GM12864 (cell line): ENCODE results near the gene LRRC38.
"Not testable (repeated sequence)": the region's sequence is repeated elsewhere in the genome, so short reads cannot be mapped to it uniquely, and the experiment has no call there.

Source experiments
- DNase-seq: peaks from one replicate; pipeline ENCODE4 v3.0.0-alpha.2; 2011; ENCODE audit warnings: low read depth
- H3K4me3 ChIP-seq: 2 replicates; pipeline ENCODE4 v1.5.1; 2011; ENCODE audit warnings: mild to moderate bottlenecking, low read depth, low read length, control low read depth
- TF ChIP-seq, protein P1 (sequence below): IDR thresholded peaks from 2 replicates; pipeline ENCODE4 v1.5.1; 2011; ENCODE audit warnings: low read depth, mild to moderate bottlenecking, moderate library complexity, low read length, control low read depth, inconsistent platforms; ENCODE audit errors: missing control alignments

The LRRC38 gene, protein sequence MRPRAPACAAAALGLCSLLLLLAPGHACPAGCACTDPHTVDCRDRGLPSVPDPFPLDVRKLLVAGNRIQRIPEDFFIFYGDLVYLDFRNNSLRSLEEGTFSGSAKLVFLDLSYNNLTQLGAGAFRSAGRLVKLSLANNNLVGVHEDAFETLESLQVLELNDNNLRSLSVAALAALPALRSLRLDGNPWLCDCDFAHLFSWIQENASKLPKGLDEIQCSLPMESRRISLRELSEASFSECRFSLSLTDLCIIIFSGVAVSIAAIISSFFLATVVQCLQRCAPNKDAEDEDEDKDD

DNA sequence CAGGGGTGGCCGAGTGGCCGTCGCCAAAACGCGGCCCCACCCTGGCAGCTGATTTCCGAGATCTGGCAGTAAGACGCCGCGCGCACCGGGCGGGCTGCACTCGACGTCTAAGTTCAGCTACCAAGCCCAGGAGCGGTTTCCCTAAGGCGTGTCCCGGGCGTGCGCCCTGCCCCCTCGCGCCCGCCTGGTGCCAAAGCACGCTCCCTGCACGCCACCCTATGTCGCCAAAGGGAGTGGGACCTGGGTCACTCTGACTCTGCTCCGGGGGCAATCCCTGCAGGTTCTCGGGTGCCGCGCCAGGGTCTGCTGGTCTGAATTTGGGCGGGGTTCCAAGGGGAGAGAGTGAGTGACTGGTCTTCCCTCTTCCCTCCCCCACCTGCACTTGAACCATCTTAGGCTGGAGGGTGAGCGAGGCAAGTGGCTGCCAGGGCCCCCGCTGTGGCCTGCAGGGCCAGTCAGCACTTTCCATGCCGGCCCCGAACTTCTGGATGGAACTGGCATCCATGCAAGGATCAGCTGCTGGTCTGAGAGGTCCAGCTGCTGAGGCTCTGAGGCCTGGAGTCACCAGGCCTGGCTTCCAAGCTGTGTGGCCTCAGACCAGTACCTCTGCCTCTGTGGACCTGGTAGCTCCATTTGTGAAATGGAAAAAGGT lies at the start of gene LRRC38:
LRRC38 (minus strand) TSS at position 109 of the 652 bp plus-strand sequence. CDS start 410 bp downstream, outside the sequence.
- H3K4me3 ChIP-seq: no peak within 1 kb of the TSS
- TF ChIP-seq, protein P1, sequence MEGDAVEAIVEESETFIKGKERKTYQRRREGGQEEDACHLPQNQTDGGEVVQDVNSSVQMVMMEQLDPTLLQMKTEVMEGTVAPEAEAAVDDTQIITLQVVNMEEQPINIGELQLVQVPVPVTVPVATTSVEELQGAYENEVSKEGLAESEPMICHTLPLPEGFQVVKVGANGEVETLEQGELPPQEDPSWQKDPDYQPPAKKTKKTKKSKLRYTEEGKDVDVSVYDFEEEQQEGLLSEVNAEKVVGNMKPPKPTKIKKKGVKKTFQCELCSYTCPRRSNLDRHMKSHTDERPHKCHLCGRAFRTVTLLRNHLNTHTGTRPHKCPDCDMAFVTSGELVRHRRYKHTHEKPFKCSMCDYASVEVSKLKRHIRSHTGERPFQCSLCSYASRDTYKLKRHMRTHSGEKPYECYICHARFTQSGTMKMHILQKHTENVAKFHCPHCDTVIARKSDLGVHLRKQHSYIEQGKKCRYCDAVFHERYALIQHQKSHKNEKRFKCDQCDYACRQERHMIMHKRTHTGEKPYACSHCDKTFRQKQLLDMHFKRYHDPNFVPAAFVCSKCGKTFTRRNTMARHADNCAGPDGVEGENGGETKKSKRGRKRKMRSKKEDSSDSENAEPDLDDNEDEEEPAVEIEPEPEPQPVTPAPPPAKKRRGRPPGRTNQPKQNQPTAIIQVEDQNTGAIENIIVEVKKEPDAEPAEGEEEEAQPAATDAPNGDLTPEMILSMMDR: no peak

DNA sequence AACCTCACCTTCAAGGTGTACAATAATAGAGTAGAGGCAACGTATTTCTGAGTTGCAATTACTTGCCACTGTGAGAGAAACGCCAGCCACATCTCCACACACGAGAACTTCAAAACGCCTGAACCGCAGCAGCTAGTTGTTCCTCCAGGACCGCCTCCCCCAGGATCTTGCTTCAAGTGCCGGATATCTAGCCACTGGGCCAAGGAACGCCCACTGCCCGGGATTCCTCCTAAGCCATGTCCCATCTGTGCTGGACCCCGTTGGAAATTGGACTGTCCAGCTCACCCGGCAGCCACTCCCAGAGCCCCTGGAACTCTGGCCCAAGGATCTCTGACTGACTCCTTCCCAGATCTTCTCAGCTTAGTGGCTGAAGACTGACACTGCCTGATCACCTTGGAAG lies 49.2 kb upstream of the LRRC38 start:
- H3K4me3 ChIP-seq, DNase-seq: not testable (repeated sequence)

More for the DNA sequence above, at the start of gene LRRC38:
- DNase-seq: no peak

DNA sequence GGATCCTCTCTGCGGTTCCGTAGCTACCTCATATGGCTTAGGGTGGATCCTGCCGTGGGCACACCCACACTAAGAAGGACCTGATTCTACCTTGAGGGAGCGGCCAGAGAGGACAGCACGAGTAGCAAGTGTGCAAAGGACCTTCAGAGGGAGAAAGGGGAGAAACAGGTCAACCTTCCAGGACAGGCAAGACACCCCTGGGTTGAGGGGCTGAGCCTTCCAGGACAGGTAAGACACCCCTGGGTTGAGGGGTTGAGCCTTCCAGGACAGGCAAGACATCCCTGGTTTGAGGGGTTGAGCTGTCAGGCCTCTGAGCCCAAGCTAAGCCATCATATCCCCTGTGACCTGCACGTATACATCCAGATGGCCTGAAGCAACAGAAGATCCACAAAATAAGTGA lies 46.7 kb upstream of the LRRC38 start:
- TF ChIP-seq, protein P1: no peak
- H3K4me3 ChIP-seq: no peak overlapping the region
- DNase-seq: no peak

DNA sequence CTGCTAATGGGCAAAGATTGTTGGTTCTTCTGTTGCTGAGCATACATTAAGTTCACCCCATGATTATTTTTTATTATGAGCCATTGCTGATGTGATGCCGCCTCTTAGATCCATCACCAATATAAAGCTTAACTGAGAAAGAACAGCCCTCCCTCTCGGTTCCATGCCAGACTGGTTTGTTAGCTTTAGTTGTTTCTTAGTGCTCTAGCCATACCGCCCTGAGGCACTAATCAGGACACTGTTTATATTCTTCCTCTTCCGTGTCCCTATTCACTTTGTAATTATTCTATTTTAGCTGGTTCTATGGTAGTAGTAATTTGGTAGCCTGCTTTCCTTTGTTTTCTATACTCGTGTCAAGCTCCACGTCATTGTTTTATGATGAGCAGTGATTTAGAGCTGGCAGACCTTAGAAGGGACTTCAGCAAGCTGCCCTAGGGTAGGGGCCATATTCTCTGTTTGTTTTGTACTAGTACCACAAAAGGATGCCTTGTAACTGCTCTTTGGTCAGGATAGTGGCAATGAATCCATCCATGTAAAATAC lies 42.5 kb upstream of the LRRC38 start:
- TF ChIP-seq, protein P1: no peak
- no peak for DNase-seq
- H3K4me3 ChIP-seq: no peak overlapping the region

DNA sequence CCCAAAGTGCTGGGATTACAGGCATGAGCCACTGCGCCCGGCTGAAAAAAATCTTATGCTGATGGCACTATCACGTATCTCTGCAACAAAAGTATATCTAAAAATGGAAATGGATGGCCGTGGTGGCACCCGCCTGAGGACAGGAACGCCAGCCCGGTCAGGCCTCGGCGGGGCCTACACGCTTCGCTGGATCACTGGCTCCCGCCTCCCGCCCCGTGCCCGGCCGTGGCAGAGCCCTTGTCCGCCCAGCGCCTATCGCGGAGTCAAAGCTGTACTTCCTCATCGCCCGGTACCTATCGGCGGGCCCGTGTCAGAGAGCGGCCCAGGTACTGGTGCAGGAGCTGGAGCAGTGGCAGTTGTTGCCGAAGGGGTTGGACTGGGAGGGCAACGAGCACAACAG lies 41.0 kb upstream of the LRRC38 start:
- no peak overlapping the region for H3K4me3 ChIP-seq
- no peak for DNase-seq
- TF ChIP-seq, protein P1: no peak

DNA sequence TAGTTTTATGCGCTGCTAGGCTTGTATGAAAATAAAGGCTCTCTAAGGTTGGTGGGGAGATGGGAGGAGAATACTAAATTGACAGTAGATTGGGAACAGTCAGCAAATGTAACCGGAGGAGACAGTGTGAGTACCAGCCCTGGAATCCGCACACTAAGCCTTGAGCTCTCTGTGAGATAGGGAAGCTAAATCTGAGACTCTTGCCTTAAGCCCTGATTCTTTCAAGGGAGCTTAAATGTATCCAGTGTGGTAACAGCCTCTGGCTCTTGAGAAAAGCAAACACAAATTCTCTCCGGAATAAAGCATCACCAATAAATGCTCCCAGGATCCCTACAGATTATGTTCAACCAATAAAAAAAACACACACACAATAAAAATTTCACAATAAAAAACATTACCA lies 36.9 kb upstream of the LRRC38 start:
- DNase-seq: no peak
- H3K4me3 ChIP-seq: no peak overlapping the region
- TF ChIP-seq, protein P1: no peak

DNA sequence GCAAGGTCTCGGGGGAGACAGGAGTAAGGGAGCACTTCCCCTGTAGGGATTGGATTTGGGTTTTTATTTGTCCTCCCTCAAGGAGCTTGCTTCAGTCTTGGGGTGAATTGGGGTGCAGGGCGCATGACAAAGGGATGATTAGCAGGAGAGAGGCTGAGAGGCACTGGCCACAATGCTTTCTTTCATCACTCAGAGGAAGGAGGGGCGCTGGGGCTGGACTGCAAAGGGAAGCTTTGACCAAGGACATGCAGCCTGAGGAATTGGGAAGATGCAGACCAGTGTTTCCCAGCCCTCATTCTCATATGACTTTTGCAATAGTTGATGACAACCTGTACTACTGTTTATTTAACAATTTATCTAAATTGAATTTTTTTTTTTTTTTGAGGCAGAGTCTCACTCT lies 35.7 kb upstream of the LRRC38 start:
- H3K4me3 ChIP-seq: no peak overlapping the region
- no peak for DNase-seq
- TF ChIP-seq, protein P1: no peak
